Activated CD4-positive, alpha-beta T cell treated with anti-CD3 and anti-CD28 coated beads for 36 hours (primary cell): ENCODE results near the gene MAP4. TPM values are rescaled to one million over a fixed set of nuclear protein-coding genes. Genes with fewer than 3 reads are reported as not detected.

ENCODE experiments used
- ATAC-seq: fragments of 200-7000 bp; cut with Tn5 transposase; one replicate; pipeline ENCODE4 v1.10.0; 2021; ENCODE audit warnings: mild to moderate bottlenecking, moderate library complexity
- CTCF ChIA-PET: fragments of 350-600 bp; sonication (Branson Sonifier 250); formaldehyde crosslinking; loops from one replicate; lab custom pipeline; 2021; ENCODE audit warnings: antibody characterized with exemption; lab: Charles Lee
- POLR2A ChIA-PET: fragments of 350-600 bp; sonication (Branson Sonifier 250); formaldehyde crosslinking; loops from one replicate; lab custom pipeline; 2021; ENCODE audit warnings: antibody characterized with exemption, inconsistent platforms; lab: Charles Lee
- DNase-seq: peaks from one replicate; pipeline ENCODE4 v3.0.0-alpha.2; 2020
- H3K27ac Mint-ChIP-seq: one replicate; pipeline ENCODE4 v1.8.0; 2021; ENCODE audit warnings: mixed read lengths
- H3K27me3 Mint-ChIP-seq: one replicate; pipeline ENCODE4 v1.8.0; 2021; ENCODE audit warnings: mixed read lengths
- H3K36me3 Mint-ChIP-seq: one replicate; pipeline ENCODE4 v1.8.0; 2021; ENCODE audit warnings: low read depth, mixed read lengths
- H3K4me1 Mint-ChIP-seq: one replicate; pipeline ENCODE4 v1.8.0; 2021; ENCODE audit warnings: mixed read lengths
- H3K4me3 Mint-ChIP-seq: one replicate; pipeline ENCODE4 v1.8.0; 2021; ENCODE audit warnings: mild to moderate bottlenecking, moderate library complexity, mixed read lengths
- H3K9me3 Mint-ChIP-seq: one replicate; pipeline ENCODE4 v1.8.0; 2021; ENCODE audit warnings: low read depth, mixed read lengths
- intact Hi-C, 2 experiments: fragments of 100-400 bp; cut with DNase I in 1 of 2; cut with micrococcal nuclease in 1 of 2; formaldehyde crosslinking; loops; one replicate each; pipeline versions ENCODE4 v1.14.2 to v1.15.1; 2022 to 2024; cut with DNase I, micrococcal nuclease
- total RNA-seq, 2 experiments: library from RNA; stranded (reverse); gene quantifications; one replicate each; pipeline ENCODE4 v1.2.3, GENCODE V29; 2021

MAP4 gene
- total RNA-seq, 2 experiments from 2014 or later, result 115 to 119 TPM

DNA sequence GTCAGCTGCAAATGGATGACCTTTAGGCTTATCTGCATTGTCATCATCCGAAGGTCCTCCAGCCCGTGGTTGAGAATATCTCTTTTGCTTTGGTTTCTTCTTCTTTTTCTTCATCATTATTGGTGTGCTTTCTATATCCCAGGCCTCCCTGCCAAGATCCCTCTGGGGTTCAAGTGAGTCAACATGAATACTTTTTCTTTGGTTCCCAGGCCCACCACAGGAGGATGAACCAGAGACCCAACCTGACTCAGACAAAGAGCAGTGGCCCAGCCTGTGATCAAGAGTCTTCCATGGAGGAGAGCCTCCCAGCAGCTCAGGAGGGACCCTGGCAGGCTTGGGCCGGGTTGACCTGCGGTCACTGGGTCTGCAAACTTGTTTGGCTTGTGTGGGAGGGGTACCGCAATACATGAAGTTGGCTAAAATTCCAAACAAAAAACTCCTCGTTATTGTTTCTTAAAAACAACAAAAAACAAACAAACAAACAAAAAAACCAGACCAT is 104.2 kb downstream of the MAP4 start:
- Mint-ChIP-seq H3K27me3 (no peaks in the 10 kb centered on the region), H3K9me3 (no peaks in the 10 kb centered on the region), H3K4me1 (peaks cover 2% of the 10 kb centered on the region), H3K27ac (no peak overlapping the region), H3K36me3 (peaks cover 54% of the 10 kb centered on the region), H3K4me3 (no peak overlapping the region)
- ChIA-PET POLR2A (no interaction called here), CTCF (interaction anchor here (0.8 kb wide), 1 partner anchor 77 kb away, joined by 3 read pairs; no protein-coding TSS in a partner anchor)
- intact Hi-C loops, result no loop called here
- DNase-seq (no peak), ATAC-seq (no peak)

GRCh38 chr3:47910777-47911440 is 105.3 kb downstream of the MAP4 start:
- ATAC-seq, result peak; percentile 26
- intact Hi-C loops, result no loop called here
- Mint-ChIP-seq H3K4me3 (no peak overlapping the region), H3K36me3 (peaks cover 46% of the 10 kb centered on the region), H3K4me1 (peaks cover 2% of the 10 kb centered on the region), H3K9me3 (no peaks in the 10 kb centered on the region), H3K27me3 (no peaks in the 10 kb centered on the region), H3K27ac (no peak overlapping the region)
- ChIA-PET POLR2A (no interaction called here), CTCF (interaction anchor here (0.7 to 1.0 kb wide), 2 partner anchors 21 to 44 kb away, joined by 5 read pairs; no protein-coding TSS in a partner anchor)
- DNase-seq, result no peak

DNA sequence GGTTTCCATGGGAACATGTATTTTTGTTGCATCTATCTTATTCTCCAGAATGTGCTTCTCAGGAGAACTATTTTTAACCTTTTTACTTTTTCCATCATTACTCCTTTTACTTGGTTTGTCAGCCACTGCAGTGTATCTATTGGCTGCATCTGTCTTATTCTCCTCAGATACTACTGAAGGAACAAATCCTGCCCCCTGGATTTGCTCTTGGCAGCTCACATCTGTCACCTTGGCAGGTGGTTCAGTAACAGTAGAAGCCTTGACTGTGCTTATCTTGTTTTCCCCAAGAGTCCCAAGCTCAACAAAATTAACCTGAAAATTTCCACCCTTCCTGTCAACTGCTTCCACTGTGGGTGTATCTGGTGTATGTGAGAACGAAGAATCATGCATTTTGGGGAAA is 106.0 kb downstream of the MAP4 start:
- ChIA-PET POLR2A (no interaction called here), CTCF (interaction anchor here (0.6 kb wide), 1 partner anchor 512 kb away, joined by 3 read pairs; no protein-coding TSS in a partner anchor)
- peaks cover 41% of the 10 kb centered on the region for H3K36me3 Mint-ChIP-seq
- H3K27ac Mint-ChIP-seq, result no peak overlapping the region
- intact Hi-C loops, result no loop called here
- no peak for DNase-seq
- H3K27me3 Mint-ChIP-seq, result no peaks in the 10 kb centered on the region
- peaks cover 2% of the 10 kb centered on the region for H3K4me1 Mint-ChIP-seq
- no peak for ATAC-seq
- H3K4me3 Mint-ChIP-seq, result no peak overlapping the region
- no peaks in the 10 kb centered on the region for H3K9me3 Mint-ChIP-seq

DNA sequence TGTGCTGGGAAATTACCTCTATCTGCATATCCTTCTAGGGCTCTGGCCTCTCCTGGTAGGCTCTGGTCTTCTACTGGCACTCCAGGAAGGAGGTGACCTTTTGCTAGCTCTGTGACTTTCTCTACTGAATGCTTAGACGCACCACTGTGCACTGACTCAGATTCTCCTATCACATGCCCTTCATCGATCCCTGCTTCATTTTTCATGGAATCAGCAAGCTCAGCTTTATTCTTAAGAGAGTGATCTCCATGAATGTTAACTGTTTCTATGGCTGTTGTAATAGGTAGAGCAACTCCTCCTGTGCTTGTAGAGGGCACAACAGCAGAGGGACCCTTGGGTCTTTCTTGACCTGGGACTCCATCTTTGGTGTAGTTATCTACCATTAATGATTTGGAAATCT is 106.6 kb downstream of the MAP4 start:
- Mint-ChIP-seq H3K27ac (no peak overlapping the region), H3K4me3 (no peak overlapping the region), H3K9me3 (no peaks in the 10 kb centered on the region), H3K36me3 (peaks cover 38% of the 10 kb centered on the region), H3K27me3 (no peaks in the 10 kb centered on the region), H3K4me1 (peaks cover 2% of the 10 kb centered on the region)
- ChIA-PET CTCF (interaction anchor here (0.6 kb wide), 1 partner anchor 511 kb away, joined by 3 read pairs; no protein-coding TSS in a partner anchor), POLR2A (no interaction called here)
- DNase-seq (no peak), ATAC-seq (no peak)
- intact Hi-C loops, result no loop called here

- no peaks in the 10 kb centered on the region for H3K27me3 Mint-ChIP-seq
These were observed 107.5 kb downstream of the MAP4 start for GRCh38 chr3:47908744-47909143.

GRCh38 chr3:47907784-47908183 is 108.4 kb downstream of the MAP4 start:
- no peaks in the 10 kb centered on the region for H3K9me3 Mint-ChIP-seq
- H3K4me1 Mint-ChIP-seq, result peaks cover 2% of the 10 kb centered on the region
- H3K36me3 Mint-ChIP-seq, result peaks cover 35% of the 10 kb centered on the region
- H3K27ac Mint-ChIP-seq, result no peak overlapping the region
- DNase-seq, result no peak
- no peak overlapping the region for H3K4me3 Mint-ChIP-seq
- H3K27me3 Mint-ChIP-seq, result no peaks in the 10 kb centered on the region
- CTCF ChIA-PET, result interaction anchor here (0.6 kb wide), 1 partner anchor 82 kb away, joined by 4 read pairs; no protein-coding TSS in a partner anchor
- intact Hi-C loops, result no loop called here
- no peak for ATAC-seq
- POLR2A ChIA-PET, result no interaction called here

More at GRCh38 chr3:47908744-47909143, 107.5 kb downstream of the MAP4 start:
- intact Hi-C loops, result no loop called here
- CTCF ChIA-PET, result interaction anchor here (0.7 to 1.2 kb wide), 2 partner anchors 126 to 195 kb away, joined by 3 read pairs; no protein-coding TSS in a partner anchor
- peaks cover 2% of the 10 kb centered on the region for H3K4me1 Mint-ChIP-seq
- POLR2A ChIA-PET, result no interaction called here
- H3K36me3 Mint-ChIP-seq, result peaks cover 35% of the 10 kb centered on the region
- H3K4me3 Mint-ChIP-seq, result no peak overlapping the region
- no peak for ATAC-seq
- DNase-seq, result no peak
- H3K27ac Mint-ChIP-seq, result no peak overlapping the region
- H3K9me3 Mint-ChIP-seq, result no peaks in the 10 kb centered on the region

DNA sequence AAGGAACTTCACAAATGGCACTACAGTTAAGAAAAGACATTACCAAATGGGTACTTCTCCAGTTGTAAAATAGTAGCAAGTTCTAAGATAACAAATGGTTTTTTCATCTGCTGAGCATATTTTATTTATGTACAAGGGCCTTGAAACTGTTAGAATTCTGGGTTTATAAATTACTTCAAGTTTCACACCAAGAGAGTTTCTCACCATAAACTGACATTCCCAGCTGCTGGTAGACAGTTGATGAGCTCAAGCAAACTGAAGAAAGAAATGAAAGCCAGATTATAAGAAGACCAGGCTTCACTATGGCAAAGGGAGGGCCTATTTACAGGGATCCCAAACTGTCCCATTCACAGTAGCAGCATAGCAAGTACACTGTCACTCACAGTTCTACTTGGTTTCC is 113.5 kb downstream of the MAP4 start:
- intact Hi-C loops, result no loop called here
- Mint-ChIP-seq H3K4me1 (peaks cover 8% of the 10 kb centered on the region), H3K4me3 (no peak overlapping the region), H3K27ac (no peak overlapping the region), H3K27me3 (no peaks in the 10 kb centered on the region), H3K36me3 (peaks cover 8% of the 10 kb centered on the region), H3K9me3 (no peaks in the 10 kb centered on the region)
- POLR2A ChIA-PET, result interaction anchor here (0.7 kb wide), 1 partner anchor 789 kb away, joined by 3 read pairs; no protein-coding TSS in a partner anchor
- ATAC-seq (no peak), DNase-seq (no peak)
- CTCF ChIA-PET, result interaction anchor here (0.7 kb wide), 1 partner anchor 327 kb away, joined by 3 read pairs; no protein-coding TSS in a partner anchor

DNA sequence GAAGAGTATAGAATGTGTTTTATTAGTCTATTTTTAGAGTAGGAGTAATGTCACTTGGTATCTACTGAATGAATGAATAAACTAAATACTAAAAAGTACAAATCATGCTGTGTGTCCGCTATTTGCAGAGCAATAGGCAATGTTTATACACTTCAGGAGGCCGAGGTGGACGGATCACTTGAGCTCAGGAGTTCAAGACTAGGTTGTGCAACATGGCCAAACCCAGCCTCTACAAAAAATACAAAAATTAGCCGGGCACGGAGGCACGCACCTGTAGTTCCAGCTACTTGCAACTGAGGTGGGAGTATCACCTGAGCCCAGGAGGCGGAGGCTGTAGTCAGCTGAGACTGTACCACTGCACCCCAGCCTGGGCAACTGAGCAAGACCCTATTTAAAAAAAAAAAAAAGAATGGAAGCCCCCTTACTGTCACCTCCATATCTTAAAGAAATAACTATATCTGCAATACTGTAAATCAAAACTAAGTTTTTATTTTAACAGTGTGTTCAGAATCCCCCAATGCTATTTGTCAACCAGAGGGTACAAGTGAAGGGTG is 114.9 kb downstream of the MAP4 start:
- no peak for ATAC-seq
- H3K9me3 Mint-ChIP-seq, result no peaks in the 10 kb centered on the region
- intact Hi-C loops, result no loop called here
- ChIA-PET POLR2A (no interaction called here), CTCF (interaction anchor here (0.6 to 1.1 kb wide), 3 partner anchors 57 to 500 kb away, joined by 3 read pairs; no protein-coding TSS in a partner anchor)
- no peak overlapping the region for H3K4me3 Mint-ChIP-seq
- H3K27me3 Mint-ChIP-seq, result no peaks in the 10 kb centered on the region
- H3K36me3 Mint-ChIP-seq, result peaks cover 4% of the 10 kb centered on the region
- H3K27ac Mint-ChIP-seq, result no peak overlapping the region
- no peak for DNase-seq
- H3K4me1 Mint-ChIP-seq, result peaks cover 9% of the 10 kb centered on the region

- H3K27me3 Mint-ChIP-seq, result no peaks in the 10 kb centered on the region
- H3K9me3 Mint-ChIP-seq, result no peaks in the 10 kb centered on the region
- ChIA-PET POLR2A (no interaction called here), CTCF (interaction anchor here (0.7 kb wide), 1 partner anchor 1668 kb away, joined by 4 read pairs; no protein-coding TSS in a partner anchor)
- H3K27ac Mint-ChIP-seq, result no peak overlapping the region
- peaks cover 9% of the 10 kb centered on the region for H3K4me1 Mint-ChIP-seq
- no peak overlapping the region for H3K4me3 Mint-ChIP-seq
- DNase-seq (no peak), ATAC-seq (no peak)
- intact Hi-C loops, result no loop called here
- no peaks in the 10 kb centered on the region for H3K36me3 Mint-ChIP-seq
These were observed 116.6 kb downstream of the MAP4 start for GRCh38 chr3:47899495-47900108.

- peaks cover 9% of the 10 kb centered on the region for H3K4me1 Mint-ChIP-seq
- no peaks in the 10 kb centered on the region for H3K36me3 Mint-ChIP-seq
- no peak for DNase-seq
- intact Hi-C loops, result no loop called here
- no peaks in the 10 kb centered on the region for H3K9me3 Mint-ChIP-seq
- H3K27me3 Mint-ChIP-seq, result no peaks in the 10 kb centered on the region
- H3K27ac Mint-ChIP-seq, result no peak overlapping the region
- peak; percentile 53 for ATAC-seq
- POLR2A ChIA-PET, result interaction anchor here (0.6 kb wide), 1 partner anchor 1353 kb away, joined by 4 read pairs; no protein-coding TSS in a partner anchor
- no peak overlapping the region for H3K4me3 Mint-ChIP-seq
- CTCF ChIA-PET, result interaction anchor here (0.7 kb wide), 1 partner anchor 13 kb away, joined by 3 read pairs; no protein-coding TSS in a partner anchor
These were observed 118.3 kb downstream of the MAP4 start for GRCh38 chr3:47897954-47898353.

- no peak overlapping the region for H3K27ac Mint-ChIP-seq
- no peaks in the 10 kb centered on the region for H3K9me3 Mint-ChIP-seq
- DNase-seq (no peak), ATAC-seq (no peak)
- ChIA-PET CTCF (no interaction called here), POLR2A (no interaction called here)
- H3K27me3 Mint-ChIP-seq, result no peaks in the 10 kb centered on the region
- intact Hi-C loops, result no loop called here
- peaks cover 10% of the 10 kb centered on the region for H3K36me3 Mint-ChIP-seq
- peaks cover 9% of the 10 kb centered on the region for H3K4me1 Mint-ChIP-seq
- H3K4me3 Mint-ChIP-seq, result no peak overlapping the region
These were observed 119.5 kb downstream of the MAP4 start for GRCh38 chr3:47896736-47897135.
